Pons (tissue), 1 donor: ENCODE measurements around the gene NRG3.
"Not testable (repeated sequence)": the region's sequence is repeated elsewhere in the genome, so short reads cannot be mapped to it uniquely, and the experiment has no call there.

Source experiments
- DNase-seq: peaks from one replicate; pipeline ENCODE4 v3.0.0-alpha.2; 2016; ENCODE audit warnings: low spot score

NRG3 gene

GRCh38 chr10:82916941-82917340, 1041.9 kb downstream of the NRG3 start:
- no peak for DNase-seq

GRCh38 chr10:82918022-82918421, 1043.0 kb downstream of the NRG3 start:
- DNase-seq = no peak

GRCh38 chr10:82922046-82922445, 1047.1 kb downstream of the NRG3 start:
- no peak for DNase-seq

- DNase-seq = no peak
These were observed 1047.8 kb downstream of the NRG3 start for GRCh38 chr10:82922755-82923154.

- DNase-seq = no peak
These were observed 1049.7 kb downstream of the NRG3 start for GRCh38 chr10:82924711-82925110.

GRCh38 chr10:82925547-82925946, 1050.6 kb downstream of the NRG3 start:
- no peak for DNase-seq

- no peak for DNase-seq
These were observed 1057.5 kb downstream of the NRG3 start for GRCh38 chr10:82932451-82932850.

GRCh38 chr10:82934429-82934828, 1059.4 kb downstream of the NRG3 start:
- no peak for DNase-seq

GRCh38 chr10:82934947-82935346, 1060.0 kb downstream of the NRG3 start:
- DNase-seq = no peak

GRCh38 chr10:82938331-82938730, 1063.3 kb downstream of the NRG3 start:
- DNase-seq = no peak

- no peak for DNase-seq
These were observed 1067.5 kb downstream of the NRG3 start for GRCh38 chr10:82942286-82943099.

- DNase-seq = no peak
These were observed 1068.1 kb downstream of the NRG3 start for GRCh38 chr10:82943142-82943541.

- DNase-seq = no peak
These were observed 1075.0 kb downstream of the NRG3 start for GRCh38 chr10:82949816-82950575.

GRCh38 chr10:82953331-82953730, 1078.3 kb downstream of the NRG3 start:
- no peak for DNase-seq

GRCh38 chr10:82953909-82954308, 1078.9 kb downstream of the NRG3 start:
- no peak for DNase-seq

- DNase-seq = not testable (repeated sequence)
These were observed 1085.5 kb downstream of the NRG3 start for GRCh38 chr10:82960421-82961060.

- DNase-seq = no peak
These were observed 1086.9 kb downstream of the NRG3 start for GRCh38 chr10:82961864-82962263.

- DNase-seq = no peak
These were observed 1091.1 kb downstream of the NRG3 start for GRCh38 chr10:82966130-82966529.

- no peak for DNase-seq
These were observed 1093.5 kb downstream of the NRG3 start for GRCh38 chr10:82968533-82968932.

GRCh38 chr10:82969405-82969804, 1094.4 kb downstream of the NRG3 start:
- DNase-seq = no peak

- no peak for DNase-seq
These were observed 1105.3 kb downstream of the NRG3 start for GRCh38 chr10:82980321-82980720.

GRCh38 chr10:82981137-82981723, 1106.2 kb downstream of the NRG3 start:
- DNase-seq = no peak
